Mononuclear cell (primary cell): ENCODE data around the gene PPP1R12C. TPM values are rescaled to one million over a fixed set of nuclear protein-coding genes. Genes with fewer than 3 reads are reported as not detected.
"Not testable (repeated sequence)": the region's sequence is repeated elsewhere in the genome, so short reads cannot be mapped to it uniquely, and the experiment has no call there.

Experiments
- H3K27me3 ChIP-seq: 2 replicates; pipeline ENCODE4 v1.6.0; 2011; ENCODE audit warnings: low read length, control low read depth; ENCODE audit not compliant: insufficient read depth
- H3K4me1 ChIP-seq: 2 replicates; pipeline ENCODE4 v1.5.1; 2011; ENCODE audit warnings: mild to moderate bottlenecking, low read length, control low read depth; ENCODE audit not compliant: insufficient read depth
- H3K4me3 ChIP-seq: 2 replicates; pipeline ENCODE4 v1.5.1; 2011; ENCODE audit warnings: mild to moderate bottlenecking, low read length, moderate library complexity
- H3K9me3 ChIP-seq: 2 replicates; pipeline ENCODE4 v1.5.1; 2011; ENCODE audit warnings: low read depth, mild to moderate bottlenecking, control low read depth, low read length
- total RNA-seq: library from RNA; depleted of rRNA; stranded (reverse); fragments of >200 nt; gene quantifications from one replicate; pipeline ENCODE4 v1.2.3, GENCODE V29; 2012

PPP1R12C gene
- 45.8 TPM for total RNA-seq

- Histone ChIP-seq H3K4me1 (peaks cover 30% of the 10 kb centered on the region), H3K4me3 (peak within 1 kb of the TSS; percentile 68), H3K9me3 (no peaks in the 10 kb centered on the region), H3K27me3 (no peaks in the 10 kb centered on the region)
Observed at GRCh38 chr19:55116859-55117662, at the start of gene PPP1R12C. Gene PPP1R12C, minus strand, starts transcription at chr19:55117637. Its CDS starts 94 bp downstream, at chr19:55117543.

DNA sequence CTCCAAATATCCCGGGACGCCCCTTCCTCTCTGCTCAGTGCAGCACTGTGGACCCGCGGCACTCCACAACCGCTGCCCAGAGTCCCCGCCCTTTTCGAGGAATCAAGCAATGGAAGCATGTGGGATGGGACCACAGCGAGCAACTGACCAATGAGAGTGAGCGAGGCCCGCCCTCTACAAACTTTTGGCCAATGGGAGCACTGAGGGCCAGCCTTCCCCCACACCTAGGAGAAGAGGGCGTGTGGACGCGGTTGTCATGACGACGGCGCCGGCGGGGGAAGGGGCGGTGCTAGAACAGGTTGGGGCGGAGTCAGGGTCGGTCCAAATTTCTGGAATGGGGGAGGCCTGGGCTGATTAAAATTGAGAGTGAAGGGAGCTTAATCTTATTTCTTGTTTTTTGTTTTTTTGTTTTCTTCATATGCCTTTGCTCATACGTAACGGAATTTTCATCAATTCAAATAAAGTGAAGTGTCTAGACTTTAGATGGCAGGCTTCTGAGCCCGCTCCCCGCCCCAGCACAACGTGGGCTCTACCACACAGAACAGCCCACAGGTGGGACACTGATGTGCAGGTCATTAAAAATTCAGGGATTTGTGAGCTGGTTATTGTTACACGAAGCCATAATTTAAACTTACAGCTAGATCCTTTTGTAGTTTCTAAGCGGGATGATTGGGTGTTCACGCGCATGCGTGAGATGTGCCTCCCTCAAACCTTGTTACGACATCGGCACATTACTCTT is 49.3 kb upstream of the PPP1R12C start, which contains the start of gene DNAAF3:
TSS of gene DNAAF3 (minus strand) at position 84 of the 739 bp plus-strand sequence. CDS start 200 bp downstream, outside the sequence.
- Histone ChIP-seq H3K4me3 (no peak within 1 kb of the TSS), H3K27me3 (peaks cover 52% of the 10 kb centered on the region), H3K9me3 (no peaks in the 10 kb centered on the region), H3K4me1 (peaks cover 20% of the 10 kb centered on the region)

- Histone ChIP-seq H3K9me3 (no peaks in the 10 kb centered on the region), H3K27me3 (peaks cover 47% of the 10 kb centered on the region), H3K4me3 (no peak overlapping the region), H3K4me1 (peaks cover 20% of the 10 kb centered on the region)
Observed at GRCh38 chr19:55165952-55166529, 48.6 kb upstream of the PPP1R12C start.

DNA sequence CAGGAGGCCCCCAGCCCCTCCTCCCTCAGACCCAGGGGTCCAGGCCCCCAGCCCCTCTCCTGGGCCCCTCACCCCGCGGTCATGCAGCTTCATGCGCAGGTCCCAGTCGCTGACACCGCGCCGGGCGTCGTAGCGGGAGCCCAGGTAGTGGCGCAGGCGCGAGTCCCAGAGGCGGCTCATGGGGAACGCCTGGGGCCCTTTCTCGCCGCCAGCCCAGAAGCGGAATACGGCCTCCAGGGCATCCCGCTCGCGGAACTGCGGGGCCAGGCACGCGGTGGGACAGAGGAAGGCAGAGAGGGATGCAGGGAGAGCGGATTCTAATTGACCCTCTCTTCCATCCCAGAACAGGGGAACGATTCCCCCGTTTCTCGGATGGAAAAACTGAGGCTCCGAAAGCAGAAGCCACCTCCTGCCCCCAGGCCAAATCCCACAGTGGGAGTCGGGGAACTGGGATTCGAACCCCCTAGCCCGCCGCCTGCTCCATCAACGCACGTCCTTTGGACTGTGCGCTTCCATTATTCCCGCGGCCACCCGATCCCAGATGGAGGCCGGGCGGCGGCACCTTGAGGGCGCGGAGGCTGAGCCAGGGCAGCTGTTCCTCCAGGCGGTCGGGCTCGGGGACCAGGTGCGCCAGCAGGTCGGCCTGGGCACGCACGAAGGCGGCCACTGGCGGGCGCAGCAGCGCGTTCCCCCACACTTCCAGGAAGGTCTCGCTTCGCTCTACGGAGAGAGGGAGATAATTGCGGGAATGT is 44.3 kb upstream of the PPP1R12C start:
- Histone ChIP-seq H3K27me3 (peaks cover 24% of the 10 kb centered on the region), H3K4me1 (peaks cover 10% of the 10 kb centered on the region), H3K4me3 (no peak overlapping the region), H3K9me3 (no peaks in the 10 kb centered on the region)

- H3K4me3 ChIP-seq, result no peak overlapping the region
- H3K9me3 ChIP-seq, result no peaks in the 10 kb centered on the region
- peaks cover 5% of the 10 kb centered on the region for H3K4me1 ChIP-seq
- H3K27me3 ChIP-seq, result peaks cover 22% of the 10 kb centered on the region
Observed at GRCh38 chr19:55160986-55161365, 43.5 kb upstream of the PPP1R12C start.

- Histone ChIP-seq H3K27me3 (peaks cover 18% of the 10 kb centered on the region), H3K4me1 (peaks cover 3% of the 10 kb centered on the region), H3K9me3 (no peaks in the 10 kb centered on the region), H3K4me3 (no peak overlapping the region)
Observed at GRCh38 chr19:55160128-55160985, 42.9 kb upstream of the PPP1R12C start.

GRCh38 chr19:55158848-55159749 is 41.7 kb upstream of the PPP1R12C start:
- Histone ChIP-seq H3K9me3 (no peaks in the 10 kb centered on the region), H3K27me3 (peaks cover 18% of the 10 kb centered on the region), H3K4me3 (no peak overlapping the region), H3K4me1 (peaks cover 3% of the 10 kb centered on the region)

GRCh38 chr19:55158423-55158822 is 41.0 kb upstream of the PPP1R12C start:
- H3K4me1 ChIP-seq, result peaks cover 3% of the 10 kb centered on the region
- peaks cover 18% of the 10 kb centered on the region for H3K27me3 ChIP-seq
- H3K9me3 ChIP-seq, result no peaks in the 10 kb centered on the region
- no peak overlapping the region for H3K4me3 ChIP-seq

- Histone ChIP-seq H3K4me3 (no peak within 1 kb of the TSS), H3K27me3 (peaks cover 15% of the 10 kb centered on the region), H3K9me3 (no peaks in the 10 kb centered on the region), H3K4me1 (peaks cover 3% of the 10 kb centered on the region)
Observed at GRCh38 chr19:55157064-55157908, 39.8 kb upstream of the PPP1R12C start, which contains the start of gene TNNI3. Gene TNNI3, minus strand, starts transcription at chr19:55157732. Its CDS starts 143 bp downstream, at chr19:55157589.

- peaks cover 7% of the 10 kb centered on the region for H3K27me3 ChIP-seq
Observed at GRCh38 chr19:55156202-55157063, 39.0 kb upstream of the PPP1R12C start.

GRCh38 chr19:55155784-55156183 is 38.3 kb upstream of the PPP1R12C start:
- not testable (repeated sequence) for H3K27me3 ChIP-seq, H3K9me3 ChIP-seq, H3K4me3 ChIP-seq, H3K4me1 ChIP-seq

More at GRCh38 chr19:55156202-55157063, 39.0 kb upstream of the PPP1R12C start:
- H3K9me3 ChIP-seq, result no peaks in the 10 kb centered on the region
- H3K4me1 ChIP-seq, result peaks cover 3% of the 10 kb centered on the region
- H3K4me3 ChIP-seq, result no peak overlapping the region
